Activated gamma-delta T cell (primary cell): ENCODE measurements around the gene PSG6.
"Not testable (repeated sequence)": the region's sequence is repeated elsewhere in the genome, so short reads cannot be mapped to it uniquely, and the experiment has no call there.

Experiments used
- DNase-seq: peaks from one replicate; lab custom pipeline; 2025; lab: John Stamatoyannopoulos, UW

PSG6 gene

DNA sequence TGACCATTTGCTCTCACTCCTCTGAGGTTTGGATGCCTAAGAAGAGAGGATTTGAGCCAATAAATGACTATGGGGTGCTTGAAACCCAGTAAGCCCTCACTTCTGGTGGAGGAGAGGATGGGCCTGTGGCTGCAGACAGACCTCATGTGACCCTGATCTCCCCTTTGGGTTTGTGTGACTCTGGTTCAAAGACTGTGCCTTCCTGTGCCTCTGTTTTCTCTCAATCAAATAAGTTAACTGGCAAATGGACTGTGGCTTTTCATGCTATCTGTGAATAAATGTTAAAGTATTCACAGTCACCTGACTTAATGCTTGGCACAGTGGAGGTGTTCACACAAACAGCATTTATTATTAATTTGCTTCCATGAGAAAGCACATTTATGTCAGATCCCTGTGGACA lies 64.9 kb downstream of the PSG6 start:
- not testable (repeated sequence) for DNase-seq
